Activated B cell treated with CpG ODN at 0.5 μM for 24 hours (primary cell): ENCODE measurements around the gene AMMECR1. TPM values are rescaled to one million over a fixed set of nuclear protein-coding genes. Genes with fewer than 3 reads are reported as not detected.

Experiments
- ATAC-seq: fragments of 200-7000 bp; cut with Tn5 transposase; one replicate; pipeline ENCODE4 v1.10.0; 2021; ENCODE audit warnings: low read depth, mild to moderate bottlenecking, moderate library complexity
- CTCF ChIA-PET: fragments of 350-600 bp; sonication (Branson Sonifier 250); formaldehyde crosslinking; loops from one replicate; lab custom pipeline; 2021; ENCODE audit warnings: antibody characterized with exemption; lab: Charles Lee
- POLR2A ChIA-PET: fragments of 350-600 bp; sonication (Branson Sonifier 250); formaldehyde crosslinking; loops from one replicate; lab custom pipeline; 2021; ENCODE audit warnings: antibody characterized with exemption; lab: Charles Lee
- DNase-seq: peaks from one replicate; pipeline ENCODE4 v3.0.0; 2022
- H3K27ac Mint-ChIP-seq: one replicate; pipeline ENCODE4 v1.8.0; 2020; ENCODE audit warnings: mixed read lengths
- H3K27me3 Mint-ChIP-seq: one replicate; pipeline ENCODE4 v1.8.0; 2021; ENCODE audit warnings: mixed read lengths
- H3K36me3 Mint-ChIP-seq: one replicate; pipeline ENCODE4 v1.8.0; 2021; ENCODE audit warnings: low read depth, mixed read lengths
- H3K4me1 Mint-ChIP-seq: one replicate; pipeline ENCODE4 v1.8.0; 2021; ENCODE audit warnings: mixed read lengths
- H3K4me3 Mint-ChIP-seq: one replicate; pipeline ENCODE4 v1.8.0; 2020; ENCODE audit warnings: mild to moderate bottlenecking, mixed read lengths
- H3K9me3 Mint-ChIP-seq: one replicate; pipeline ENCODE4 v1.8.0; 2020; ENCODE audit warnings: mixed read lengths
- intact Hi-C: fragments of 100-400 bp; cut with micrococcal nuclease; formaldehyde crosslinking; loops from one replicate; pipeline ENCODE4 v1.15.1; 2024
- total RNA-seq: library from RNA; stranded (reverse); gene quantifications from 2 replicates; pipeline ENCODE4 v1.2.3, GENCODE V29; 2022
- TF ChIP-seq, protein P1 (sequence below): fragments of 200-600 bp; IDR thresholded peaks from one replicate; pipeline ENCODE4 v1.8.0; 2022; ENCODE audit warnings: antibody characterized with exemption, mild to moderate bottlenecking

Gene AMMECR1
- total RNA-seq, 1 donor from 2014 or later = 10.8 TPM

DNA sequence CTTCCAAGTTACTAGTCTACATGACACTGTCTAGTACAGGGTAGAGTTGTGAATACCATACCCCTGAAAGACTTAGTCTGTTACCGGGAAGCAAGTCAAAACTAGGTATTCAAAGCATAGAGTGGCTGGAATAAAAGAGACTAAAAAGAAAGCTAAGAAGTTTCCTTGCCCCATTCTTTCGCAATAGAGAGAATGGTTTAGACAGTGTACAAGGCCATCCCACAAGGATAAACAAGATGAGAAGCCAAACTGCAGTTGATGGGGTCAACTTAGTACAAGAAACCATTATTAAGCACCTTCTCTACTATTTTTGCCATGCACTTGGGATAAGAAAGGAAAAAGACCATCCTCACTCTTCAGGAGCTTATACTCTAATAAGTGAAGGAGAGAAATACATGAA, 30.3 kb downstream of the AMMECR1 start:
- POLR2A ChIA-PET = no interaction called here

DNA sequence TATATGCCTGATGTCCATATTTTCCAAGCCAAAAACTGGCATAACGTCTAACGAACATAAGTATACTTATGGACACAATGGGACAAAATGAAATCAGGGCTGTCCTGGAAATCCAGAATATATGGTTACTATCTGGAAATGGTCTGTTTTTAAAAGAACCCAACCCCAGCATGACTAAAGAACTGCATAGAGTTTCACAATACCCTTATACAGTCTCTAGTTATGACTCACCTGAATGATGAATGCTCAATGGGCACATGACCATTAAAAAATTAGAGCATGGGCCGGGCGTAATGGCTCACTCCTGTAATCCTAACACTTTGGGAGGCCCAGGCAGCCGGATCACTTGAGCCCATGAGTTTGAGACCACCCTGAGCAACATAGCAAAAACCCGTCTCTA, 31.8 kb downstream of the AMMECR1 start:
- intact Hi-C loops = no loop called here
- peaks cover 4% of the 10 kb centered on the region for H3K36me3 Mint-ChIP-seq
- ChIA-PET POLR2A (no interaction called here), CTCF (no interaction called here)
- H3K9me3 Mint-ChIP-seq = no peaks in the 10 kb centered on the region
- H3K4me1 Mint-ChIP-seq = peaks cover 3% of the 10 kb centered on the region
- H3K27ac Mint-ChIP-seq = no peak overlapping the region
- TF ChIP-seq, protein P1, sequence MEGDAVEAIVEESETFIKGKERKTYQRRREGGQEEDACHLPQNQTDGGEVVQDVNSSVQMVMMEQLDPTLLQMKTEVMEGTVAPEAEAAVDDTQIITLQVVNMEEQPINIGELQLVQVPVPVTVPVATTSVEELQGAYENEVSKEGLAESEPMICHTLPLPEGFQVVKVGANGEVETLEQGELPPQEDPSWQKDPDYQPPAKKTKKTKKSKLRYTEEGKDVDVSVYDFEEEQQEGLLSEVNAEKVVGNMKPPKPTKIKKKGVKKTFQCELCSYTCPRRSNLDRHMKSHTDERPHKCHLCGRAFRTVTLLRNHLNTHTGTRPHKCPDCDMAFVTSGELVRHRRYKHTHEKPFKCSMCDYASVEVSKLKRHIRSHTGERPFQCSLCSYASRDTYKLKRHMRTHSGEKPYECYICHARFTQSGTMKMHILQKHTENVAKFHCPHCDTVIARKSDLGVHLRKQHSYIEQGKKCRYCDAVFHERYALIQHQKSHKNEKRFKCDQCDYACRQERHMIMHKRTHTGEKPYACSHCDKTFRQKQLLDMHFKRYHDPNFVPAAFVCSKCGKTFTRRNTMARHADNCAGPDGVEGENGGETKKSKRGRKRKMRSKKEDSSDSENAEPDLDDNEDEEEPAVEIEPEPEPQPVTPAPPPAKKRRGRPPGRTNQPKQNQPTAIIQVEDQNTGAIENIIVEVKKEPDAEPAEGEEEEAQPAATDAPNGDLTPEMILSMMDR = no peak
- ATAC-seq (no peak), DNase-seq (no peak)
- H3K4me3 Mint-ChIP-seq = no peak overlapping the region
- no peaks in the 10 kb centered on the region for H3K27me3 Mint-ChIP-seq

More for the DNA sequence above, 30.3 kb downstream of the AMMECR1 start:
- ATAC-seq (no peak), DNase-seq (no peak)
- Mint-ChIP-seq H3K27ac (no peak overlapping the region), H3K4me3 (no peak overlapping the region), H3K27me3 (no peaks in the 10 kb centered on the region), H3K9me3 (no peaks in the 10 kb centered on the region), H3K36me3 (peaks cover 4% of the 10 kb centered on the region), H3K4me1 (peaks cover 3% of the 10 kb centered on the region)
- intact Hi-C loops = no loop called here
- TF ChIP-seq, protein P1 = no peak
- CTCF ChIA-PET = interaction anchor here (1.1 kb wide), 1 partner anchor 127 kb away, joined by 4 read pairs; no protein-coding TSS in a partner anchor

DNA sequence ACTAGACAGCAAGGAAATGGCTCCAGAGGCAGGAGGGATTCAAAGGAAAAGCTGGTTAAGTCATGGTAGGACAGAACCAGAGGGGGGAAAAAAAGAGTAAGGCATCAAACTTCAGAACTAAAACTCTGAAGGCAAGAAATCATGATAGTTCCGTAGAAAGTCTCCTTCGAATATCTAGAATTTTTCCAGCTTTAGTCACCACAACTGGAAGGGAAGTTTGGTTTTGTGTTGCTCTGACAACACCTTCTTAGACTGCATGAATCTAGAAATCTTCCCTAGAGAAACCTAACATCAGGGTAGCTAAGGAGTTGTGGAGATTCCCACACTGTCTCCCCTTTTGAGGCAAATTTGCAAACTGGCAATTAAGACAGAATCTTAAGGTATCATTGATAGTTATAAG, 33.7 kb downstream of the AMMECR1 start:
- ChIA-PET CTCF (no interaction called here), POLR2A (no interaction called here)
- no peak for DNase-seq
- Mint-ChIP-seq H3K27ac (no peak overlapping the region), H3K4me1 (peaks cover 3% of the 10 kb centered on the region), H3K4me3 (no peak overlapping the region), H3K27me3 (no peaks in the 10 kb centered on the region), H3K9me3 (no peaks in the 10 kb centered on the region), H3K36me3 (peaks cover 4% of the 10 kb centered on the region)
- TF ChIP-seq, protein P1 = no peak
- intact Hi-C loops = loop anchor here (5.0 kb wide), 1 partner anchor 33 kb away; the partner anchor contains the start of gene AMMECR1
- no peak for ATAC-seq

DNA sequence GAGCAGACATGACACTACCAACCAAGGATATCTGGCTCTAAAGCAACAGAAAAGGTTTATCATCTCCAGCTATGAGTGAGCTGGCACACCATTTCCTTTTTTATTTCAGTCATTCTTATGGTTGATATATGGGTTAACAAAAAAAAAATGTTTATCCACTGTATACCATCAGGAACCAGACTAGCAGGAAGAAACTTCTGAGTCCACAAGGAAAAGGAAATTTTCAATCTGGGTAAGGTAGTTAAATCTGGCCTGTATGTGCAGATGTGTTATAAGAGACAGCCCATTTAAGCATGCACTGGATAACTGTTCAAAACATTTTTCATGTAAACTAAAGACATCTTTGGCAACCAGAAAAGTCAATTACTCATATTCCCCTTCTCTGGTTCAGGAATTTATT, 35.0 kb downstream of the AMMECR1 start:
- ATAC-seq = no peak
- TF ChIP-seq, protein P1 = no peak
- DNase-seq = no peak
- ChIA-PET CTCF (no interaction called here), POLR2A (no interaction called here)
- Mint-ChIP-seq H3K27me3 (no peaks in the 10 kb centered on the region), H3K4me1 (peaks cover 13% of the 10 kb centered on the region), H3K4me3 (no peak overlapping the region), H3K27ac (no peak overlapping the region), H3K36me3 (peaks cover 4% of the 10 kb centered on the region), H3K9me3 (no peaks in the 10 kb centered on the region)
- intact Hi-C loops = loop anchor here (5.0 kb wide), 1 partner anchor 34 kb away; the partner anchor contains the start of gene AMMECR1

DNA sequence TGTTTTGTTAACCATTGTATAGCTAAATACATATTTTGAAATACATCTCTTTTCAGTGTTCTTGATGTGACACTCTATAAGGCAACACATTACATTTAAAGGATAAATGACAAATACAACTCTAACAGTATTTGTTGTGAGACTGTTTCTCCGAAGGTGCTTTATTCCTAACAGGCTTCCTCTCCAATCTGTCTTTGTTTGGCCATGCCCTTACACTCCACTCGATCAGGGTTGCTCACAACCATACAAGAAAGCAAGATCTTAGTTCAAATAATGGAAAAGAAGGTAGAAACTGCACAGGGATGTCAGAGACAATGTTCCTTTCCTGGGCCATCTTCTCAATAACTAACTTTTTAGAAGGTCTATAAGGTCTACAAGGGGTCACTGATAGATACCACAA, 36.5 kb downstream of the AMMECR1 start:
- DNase-seq = no peak
- POLR2A ChIA-PET = no interaction called here
- Mint-ChIP-seq H3K9me3 (no peaks in the 10 kb centered on the region), H3K27ac (no peak overlapping the region), H3K4me3 (no peak overlapping the region), H3K36me3 (peaks cover 4% of the 10 kb centered on the region), H3K4me1 (peaks cover 26% of the 10 kb centered on the region), H3K27me3 (no peaks in the 10 kb centered on the region)
- ATAC-seq = no peak
- TF ChIP-seq, protein P1 = no peak
- intact Hi-C loops = loop anchor here (5.0 kb wide), 1 partner anchor 36 kb away; the partner anchor contains the start of gene AMMECR1
- CTCF ChIA-PET = no interaction called here
